OCI-LY1 (cell line): ENCODE measurements around the gene STARD7.

ENCODE experiments used
- EZH2 ChIP-seq: fragments of 200-600 bp; sonication (generic), shearing (Covaris generic); IDR thresholded peaks from 2 replicates; pipeline ENCODE4 v1.8.0; 2017; ENCODE audit warnings: borderline replicate concordance, mixed run types, mild to moderate bottlenecking, antibody characterized with exemption, low read length, moderate library complexity, mixed read lengths
- TF ChIP-seq, protein P1 (sequence below): fragments of 200-600 bp; sonication (generic), shearing (Covaris generic); IDR thresholded peaks from 2 replicates; pipeline ENCODE4 v1.5.1; 2017; ENCODE audit warnings: mild to moderate bottlenecking, antibody characterized with exemption, low read length, moderate library complexity, mixed read lengths

- TF ChIP-seq, protein P1, sequence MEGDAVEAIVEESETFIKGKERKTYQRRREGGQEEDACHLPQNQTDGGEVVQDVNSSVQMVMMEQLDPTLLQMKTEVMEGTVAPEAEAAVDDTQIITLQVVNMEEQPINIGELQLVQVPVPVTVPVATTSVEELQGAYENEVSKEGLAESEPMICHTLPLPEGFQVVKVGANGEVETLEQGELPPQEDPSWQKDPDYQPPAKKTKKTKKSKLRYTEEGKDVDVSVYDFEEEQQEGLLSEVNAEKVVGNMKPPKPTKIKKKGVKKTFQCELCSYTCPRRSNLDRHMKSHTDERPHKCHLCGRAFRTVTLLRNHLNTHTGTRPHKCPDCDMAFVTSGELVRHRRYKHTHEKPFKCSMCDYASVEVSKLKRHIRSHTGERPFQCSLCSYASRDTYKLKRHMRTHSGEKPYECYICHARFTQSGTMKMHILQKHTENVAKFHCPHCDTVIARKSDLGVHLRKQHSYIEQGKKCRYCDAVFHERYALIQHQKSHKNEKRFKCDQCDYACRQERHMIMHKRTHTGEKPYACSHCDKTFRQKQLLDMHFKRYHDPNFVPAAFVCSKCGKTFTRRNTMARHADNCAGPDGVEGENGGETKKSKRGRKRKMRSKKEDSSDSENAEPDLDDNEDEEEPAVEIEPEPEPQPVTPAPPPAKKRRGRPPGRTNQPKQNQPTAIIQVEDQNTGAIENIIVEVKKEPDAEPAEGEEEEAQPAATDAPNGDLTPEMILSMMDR: no peak
- TF ChIP-seq EZH2: no peak
Observed at GRCh38 chr2:96156011-96156820, 52.4 kb downstream of the STARD7 start.
